ENCODE measurements around the gene EHD4. TPM values are rescaled to one million over a fixed set of nuclear protein-coding genes. Genes with fewer than 3 reads are reported as not detected.

Gene EHD4
- polyA plus RNA-seq, 2 of the 4 experiments (the other 2 are of a cell fraction) = 8.2 to 9.0 TPM

DNA sequence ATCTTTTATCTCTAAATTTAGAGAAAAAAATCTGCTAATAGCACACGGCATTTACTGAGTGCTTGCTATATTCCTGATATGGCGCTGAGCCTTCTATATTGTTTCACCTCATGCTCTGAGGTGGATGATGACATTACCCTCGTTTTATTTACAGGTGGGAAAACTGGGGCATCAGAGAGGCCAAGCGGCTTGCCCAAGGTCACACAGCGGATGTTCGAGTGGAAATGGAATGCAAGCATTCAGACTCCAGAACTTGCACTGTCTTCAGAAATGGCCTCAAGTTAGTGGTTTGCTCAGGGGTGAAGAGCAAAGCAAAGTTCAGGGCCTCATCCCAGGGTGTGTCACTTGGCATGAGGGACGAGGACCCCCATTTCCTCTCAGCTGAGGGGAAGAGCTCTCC, 17.3 kb downstream of the EHD4 start:
- Histone ChIP-seq H3K9me3 (no peaks in the 10 kb centered on the region), H3K4me3 (no peak overlapping the region), H3K27ac (no peak overlapping the region), H3K4me2 (no peak overlapping the region), H3K4me1 (0 out of 3 replicates have a peak, but pooled peaks cover under 1% of the 10 kb centered on the region)
- ATAC-seq (no peak), FAIRE-seq (no peak), DNase-seq (ENCODE audit: low read depth in 1 of 2, low spot score in 1 of 2) (no peak)
- CTCF ChIA-PET = interaction anchor here (1.7 kb wide), 1 partner anchor 16 kb away, joined by 4 read pairs; no protein-coding TSS in a partner anchor
- POLR2A ChIA-PET = no interaction called here
- TF ChIP-seq ZFP36 (IDR thresholded peaks at IDR 0.05; ENCODE audit: borderline replicate concordance, partially characterized antibody) (peak; percentile 48), TFCP2L1 (CRISPR knock-in tag; IDR thresholded peaks at IDR 0.05) (no peak), BCL3 (IDR thresholded peaks at IDR 0.05) (no peak), SREBF2 (IDR thresholded peaks at IDR 0.05) (no peak)
- TF ChIP-seq, protein P1, sequence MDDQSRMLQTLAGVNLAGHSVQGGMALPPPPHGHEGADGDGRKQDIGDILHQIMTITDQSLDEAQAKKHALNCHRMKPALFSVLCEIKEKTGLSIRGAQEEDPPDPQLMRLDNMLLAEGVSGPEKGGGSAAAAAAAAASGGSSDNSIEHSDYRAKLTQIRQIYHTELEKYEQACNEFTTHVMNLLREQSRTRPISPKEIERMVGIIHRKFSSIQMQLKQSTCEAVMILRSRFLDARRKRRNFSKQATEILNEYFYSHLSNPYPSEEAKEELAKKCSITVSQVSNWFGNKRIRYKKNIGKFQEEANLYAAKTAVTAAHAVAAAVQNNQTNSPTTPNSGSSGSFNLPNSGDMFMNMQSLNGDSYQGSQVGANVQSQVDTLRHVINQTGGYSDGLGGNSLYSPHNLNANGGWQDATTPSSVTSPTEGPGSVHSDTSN (IDR thresholded peaks at IDR 0.05) = no peak
- WGBS (ENCODE audit: missing lambda C conversion rate) = 80% methylated on average over 7 of the region's 7 CpGs

GRCh38 chr15:41954036-41954435, 18.3 kb downstream of the EHD4 start:
- ChIA-PET POLR2A (no interaction called here), CTCF (interaction anchor here (0.8 to 1.8 kb wide), 4 partner anchors 10 to 130 kb away, joined by 3 to 8 read pairs (median 4); partner anchors contain the start of gene EHD4)
- no peak overlapping the region for H3K27ac ChIP-seq
- FAIRE-seq (no peak), ATAC-seq (no peak), DNase-seq (ENCODE audit: low read depth in 1 of 2, low spot score in 1 of 2) (no peak)
- TF ChIP-seq RNF2 (IDR thresholded peaks at IDR 0.05; ENCODE audit: borderline replicate concordance, low read depth) = no peak
- TF ChIP-seq ZSCAN20 (CRISPR knock-in tag; IDR thresholded peaks at IDR 0.05) = no peak
- TF ChIP-seq KDM1A (IDR thresholded peaks at IDR 0.05; ENCODE audit: low read depth) = no peak
- no peak for TF ChIP-seq REST (IDR thresholded peaks at IDR 0.05)
- no peak for TF ChIP-seq CBX8 (IDR thresholded peaks at IDR 0.05)
- no peak for TF ChIP-seq RCOR1 (IDR thresholded peaks at IDR 0.05; ENCODE audit: low read depth, low read length)
- TF ChIP-seq, protein P2, sequence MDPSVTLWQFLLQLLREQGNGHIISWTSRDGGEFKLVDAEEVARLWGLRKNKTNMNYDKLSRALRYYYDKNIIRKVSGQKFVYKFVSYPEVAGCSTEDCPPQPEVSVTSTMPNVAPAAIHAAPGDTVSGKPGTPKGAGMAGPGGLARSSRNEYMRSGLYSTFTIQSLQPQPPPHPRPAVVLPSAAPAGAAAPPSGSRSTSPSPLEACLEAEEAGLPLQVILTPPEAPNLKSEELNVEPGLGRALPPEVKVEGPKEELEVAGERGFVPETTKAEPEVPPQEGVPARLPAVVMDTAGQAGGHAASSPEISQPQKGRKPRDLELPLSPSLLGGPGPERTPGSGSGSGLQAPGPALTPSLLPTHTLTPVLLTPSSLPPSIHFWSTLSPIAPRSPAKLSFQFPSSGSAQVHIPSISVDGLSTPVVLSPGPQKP (IDR thresholded peaks at IDR 0.05; ENCODE audit: low read depth, low read length) = no peak
- no peak for TF ChIP-seq KDM5A (IDR thresholded peaks at IDR 0.05)
- no peak for TF ChIP-seq ZC3H11A (IDR thresholded peaks at IDR 0.05)
- TF ChIP-seq JUNB (IDR thresholded peaks at IDR 0.05) = no peak
- no peak for TF ChIP-seq ATOH8 (CRISPR knock-in tag; IDR thresholded peaks at IDR 0.05; ENCODE audit: low read depth)
- no peak for TF ChIP-seq HDAC2 (IDR thresholded peaks at IDR 0.05)
- no peak for TF ChIP-seq NFE2L2 (conservative IDR thresholded peaks at IDR 0.05; ENCODE audit: low read length)
- TF ChIP-seq ESRRA (IDR thresholded peaks at IDR 0.05; ENCODE audit: borderline replicate concordance, low read length) = no peak
- no peak overlapping the region for H3K4me2 ChIP-seq
- no peak overlapping the region for H3K4me3 ChIP-seq
- no peaks in the 10 kb centered on the region for H3K9me3 ChIP-seq
- H3K4me1 ChIP-seq = 0 out of 3 replicates have a peak, but pooled peaks cover 5% of the 10 kb centered on the region
- WGBS (ENCODE audit: missing lambda C conversion rate) = 84% methylated on average over 6 of the region's 6 CpGs

Measured in A549 (cell line).